ENCODE data around the gene DLX2.
"Not testable (repeated sequence)": the region's sequence is repeated elsewhere in the genome, so short reads cannot be mapped to it uniquely, and the experiment has no call there.

The DLX2 gene

GRCh38 chr2:172082105-172082943, 20.4 kb downstream of the DLX2 start:
- DNase-seq: no peak

- no peak for DNase-seq
Observed at GRCh38 chr2:172081221-172082022, 21.3 kb downstream of the DLX2 start.

GRCh38 chr2:172080641-172081220, 22.0 kb downstream of the DLX2 start:
- no peak for DNase-seq

- no peak for DNase-seq
Observed at GRCh38 chr2:172079838-172080640, 22.7 kb downstream of the DLX2 start.

- no peak for DNase-seq
Observed at GRCh38 chr2:172079416-172079815, 23.3 kb downstream of the DLX2 start.

- no peak for DNase-seq
Observed at GRCh38 chr2:172074254-172074653, 28.4 kb downstream of the DLX2 start.

- DNase-seq: no peak
Observed at GRCh38 chr2:172073518-172073917, 29.2 kb downstream of the DLX2 start.

GRCh38 chr2:172072706-172073105, 30.0 kb downstream of the DLX2 start:
- no peak for DNase-seq

- no peak for DNase-seq
Observed at GRCh38 chr2:172072303-172072702, 30.4 kb downstream of the DLX2 start.

GRCh38 chr2:172070936-172071335, 31.8 kb downstream of the DLX2 start:
- DNase-seq: no peak

GRCh38 chr2:172067905-172068304, 34.8 kb downstream of the DLX2 start:
- DNase-seq: not testable (repeated sequence)

GRCh38 chr2:172066394-172066886, 36.3 kb downstream of the DLX2 start:
- no peak for DNase-seq

- DNase-seq: no peak
Observed at GRCh38 chr2:172065111-172065510, 37.6 kb downstream of the DLX2 start.

GRCh38 chr2:172063446-172063845, 39.3 kb downstream of the DLX2 start:
- DNase-seq: no peak

- DNase-seq: no peak
Observed at GRCh38 chr2:172062402-172063004, 40.2 kb downstream of the DLX2 start.

GRCh38 chr2:172060118-172060517, 42.6 kb downstream of the DLX2 start:
- not testable (repeated sequence) for DNase-seq

- DNase-seq: no peak
Observed at GRCh38 chr2:172058660-172059059, 44.0 kb downstream of the DLX2 start.

- no peak for DNase-seq
Observed at GRCh38 chr2:172056293-172056692, 46.4 kb downstream of the DLX2 start.

GRCh38 chr2:172053486-172053885, 49.2 kb downstream of the DLX2 start:
- DNase-seq: no peak

GRCh38 chr2:172052000-172052983, 50.4 kb downstream of the DLX2 start:
- DNase-seq: no peak

Data from T-helper 9 cell (primary cell).